Kidney glomerular epithelial cell (primary cell): ENCODE results near the gene CASTOR1.

Source experiments
- DNase-seq: peaks from one replicate; lab custom pipeline; 2025; lab: John Stamatoyannopoulos, UW

CASTOR1 gene

GRCh38 chr22:30297991-30298701 is 8.8 kb upstream of the CASTOR1 start:
- no peak for DNase-seq

DNA sequence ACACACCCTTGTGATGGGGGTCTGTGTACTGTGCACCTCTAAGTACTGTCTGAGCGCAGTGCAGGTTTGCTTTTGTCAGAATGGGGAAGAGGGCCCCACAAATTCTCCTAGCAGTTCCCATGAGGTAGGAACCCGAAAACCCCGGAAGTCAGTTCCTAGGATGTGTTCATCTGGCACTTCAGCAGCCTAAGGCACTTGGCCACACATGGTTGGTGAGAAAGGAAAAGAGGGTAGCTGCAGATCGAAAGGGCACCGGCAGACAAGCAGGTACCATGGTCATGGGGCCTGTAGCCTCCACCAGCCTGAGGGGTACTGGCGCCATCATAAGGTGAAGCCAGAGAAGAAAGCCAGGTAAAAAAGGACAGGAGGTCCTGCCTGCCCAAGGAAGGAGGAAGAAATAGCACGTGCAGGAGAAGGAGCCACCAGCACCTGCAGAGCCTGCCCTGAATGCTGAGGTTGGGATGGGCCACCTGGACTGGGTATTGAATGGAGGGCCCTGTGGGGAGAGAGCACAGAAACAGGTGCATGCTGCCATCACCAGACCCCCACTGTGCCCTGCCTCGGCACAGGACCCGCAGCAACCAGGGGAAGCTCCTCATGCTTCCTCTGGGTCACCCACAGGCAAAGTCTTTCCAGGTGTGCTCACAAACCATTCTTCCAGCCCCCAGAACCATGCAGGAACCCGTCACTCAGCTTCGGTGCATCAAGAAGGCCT is 8.1 kb upstream of the CASTOR1 start:
- DNase-seq = no peak

DNA sequence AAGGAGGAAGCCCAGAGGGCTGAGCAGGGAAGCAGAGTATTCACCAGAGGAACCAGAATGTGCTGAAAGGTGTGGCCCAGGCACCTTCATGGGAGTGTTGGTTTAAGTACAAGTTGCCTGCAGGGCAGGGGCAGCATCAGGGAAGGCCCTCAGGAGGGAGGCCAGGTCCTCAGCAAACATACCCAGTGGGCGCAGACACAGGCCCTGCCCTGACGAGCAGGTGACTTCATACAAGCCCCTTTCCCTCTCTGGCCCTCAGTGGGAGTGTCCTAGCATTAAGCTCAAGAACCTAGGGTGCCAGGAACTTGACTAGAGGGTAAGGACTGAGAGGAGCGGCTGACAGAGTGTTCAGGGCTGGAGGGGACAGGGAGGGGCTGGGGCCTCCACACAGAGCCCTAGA is 7.5 kb upstream of the CASTOR1 start:
- DNase-seq = no peak

GRCh38 chr22:30296324-30296723 is 7.0 kb upstream of the CASTOR1 start:
- no peak for DNase-seq

DNA sequence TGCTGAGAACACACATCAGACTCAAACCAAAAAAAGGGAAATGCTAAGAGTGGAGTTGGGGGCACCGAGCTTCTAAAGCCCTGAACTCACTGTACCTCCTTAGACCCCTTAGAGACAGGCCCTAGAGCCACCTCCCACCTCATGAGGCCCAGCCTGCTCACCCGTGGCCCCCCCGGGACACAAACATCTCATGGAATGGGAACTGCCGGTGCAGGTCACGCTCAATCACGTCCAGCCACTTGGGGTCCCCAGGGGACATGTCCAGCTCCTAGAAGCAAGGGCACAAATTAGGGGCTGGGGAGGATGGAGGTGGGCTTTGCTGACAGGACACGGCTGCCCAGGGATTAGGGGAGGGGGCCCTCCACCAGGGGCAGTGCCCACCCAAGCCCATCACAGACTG is 6.3 kb upstream of the CASTOR1 start:
- no peak for DNase-seq

DNA sequence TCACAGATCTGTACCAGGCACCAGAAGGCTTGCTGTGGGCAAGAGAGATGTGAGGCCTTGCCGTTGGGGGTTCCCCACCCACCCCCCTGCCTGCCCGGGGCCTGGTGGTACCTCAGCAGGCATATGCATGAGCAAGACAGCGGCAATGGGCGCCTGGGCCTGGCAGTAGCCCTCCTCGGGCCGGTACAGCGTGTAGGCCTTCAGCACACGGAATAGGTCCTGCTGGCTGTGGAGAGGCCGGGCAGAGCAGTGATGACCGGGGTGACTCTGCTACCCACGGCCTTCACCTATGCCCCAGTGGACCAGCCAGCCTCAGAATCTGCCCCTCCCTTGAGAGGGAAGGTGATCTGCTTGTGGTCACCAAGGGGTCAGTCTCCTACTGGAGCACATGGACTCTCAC is 5.5 kb upstream of the CASTOR1 start:
- no peak for DNase-seq

- DNase-seq = no peak
Measured at GRCh38 chr22:30294066-30294465, 4.8 kb upstream of the CASTOR1 start.

DNA sequence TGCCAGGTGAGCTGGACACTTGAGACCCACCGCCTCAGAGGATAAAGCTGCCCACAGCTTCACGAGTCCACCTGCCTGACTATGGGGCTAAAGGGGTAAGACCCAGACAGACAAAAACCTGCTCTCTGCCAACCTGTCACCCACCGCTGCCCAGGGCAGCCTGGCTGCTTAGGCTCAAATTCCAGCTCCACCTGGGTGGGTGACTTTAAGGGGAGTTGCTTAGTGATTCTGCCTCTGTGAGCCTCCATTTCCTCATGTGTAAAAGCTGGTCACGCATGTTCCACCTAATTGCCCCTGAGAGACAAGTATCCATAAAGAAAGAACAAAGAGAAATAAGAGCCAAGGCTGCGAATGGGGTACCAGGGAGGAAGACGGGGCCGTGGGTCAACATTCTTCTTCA is 3.7 kb upstream of the CASTOR1 start:
- DNase-seq = no peak

- DNase-seq = no peak
Measured at GRCh38 chr22:30292069-30292970, 3.0 kb upstream of the CASTOR1 start.

GRCh38 chr22:30291058-30291892 is 2.0 kb upstream of the CASTOR1 start:
- peak; percentile 68 for DNase-seq

- peak; percentile 68 for DNase-seq
Measured at GRCh38 chr22:30290342-30291057, 1.2 kb upstream of the CASTOR1 start.

DNA sequence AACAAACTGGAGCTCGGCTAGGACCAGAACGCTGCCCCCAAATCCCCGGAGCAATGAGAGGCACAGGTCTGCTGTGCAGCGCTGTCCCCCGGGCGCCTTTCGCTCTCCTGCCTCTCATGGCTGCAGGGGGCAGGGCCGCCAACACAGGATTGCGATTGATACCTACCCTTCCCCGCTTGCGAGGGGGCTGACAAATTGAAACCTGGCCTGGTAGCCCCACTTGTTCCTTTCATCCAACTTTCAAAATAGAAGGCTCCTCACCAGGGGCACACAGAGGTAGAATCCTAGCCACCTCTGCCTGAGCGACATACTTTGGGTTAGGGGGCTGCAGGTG is 642 bp upstream of the CASTOR1 start:
- no peak for DNase-seq

DNA sequence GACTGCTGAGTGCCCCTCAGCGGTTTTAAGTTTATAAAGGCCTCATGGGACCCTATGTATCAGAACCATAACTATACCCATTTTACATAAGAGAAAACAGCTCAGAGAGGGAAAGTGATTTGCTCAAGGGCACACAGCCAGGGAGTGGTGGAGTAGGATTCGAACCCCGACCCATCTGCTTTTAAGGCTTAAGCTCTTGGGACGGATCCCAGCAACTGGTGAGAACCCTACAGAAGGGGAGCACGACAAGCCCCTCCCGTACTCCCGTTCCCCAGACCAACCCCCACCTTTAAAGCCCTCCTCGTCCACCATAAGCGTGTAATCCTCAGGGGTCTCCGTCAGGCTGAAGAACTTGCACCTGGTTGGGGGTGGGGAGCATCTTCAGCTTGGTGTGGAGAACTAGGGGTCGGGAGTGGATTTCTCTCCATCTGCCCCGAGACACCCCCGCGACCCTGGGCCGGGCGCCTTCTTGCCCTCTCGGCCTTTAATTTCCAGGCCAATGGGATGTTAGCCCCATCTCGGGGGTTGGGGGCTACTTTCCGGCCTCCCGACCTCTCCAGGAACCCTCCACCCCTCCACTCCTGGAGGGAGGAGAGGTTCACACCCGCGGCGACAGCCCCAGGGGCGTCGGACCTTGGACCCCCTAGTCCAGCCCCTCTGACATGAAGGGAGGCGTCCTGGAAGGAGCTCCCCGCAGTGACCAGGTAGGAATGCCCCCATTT is 725 bp downstream of the CASTOR1 start:
- DNase-seq = no peak

DNA sequence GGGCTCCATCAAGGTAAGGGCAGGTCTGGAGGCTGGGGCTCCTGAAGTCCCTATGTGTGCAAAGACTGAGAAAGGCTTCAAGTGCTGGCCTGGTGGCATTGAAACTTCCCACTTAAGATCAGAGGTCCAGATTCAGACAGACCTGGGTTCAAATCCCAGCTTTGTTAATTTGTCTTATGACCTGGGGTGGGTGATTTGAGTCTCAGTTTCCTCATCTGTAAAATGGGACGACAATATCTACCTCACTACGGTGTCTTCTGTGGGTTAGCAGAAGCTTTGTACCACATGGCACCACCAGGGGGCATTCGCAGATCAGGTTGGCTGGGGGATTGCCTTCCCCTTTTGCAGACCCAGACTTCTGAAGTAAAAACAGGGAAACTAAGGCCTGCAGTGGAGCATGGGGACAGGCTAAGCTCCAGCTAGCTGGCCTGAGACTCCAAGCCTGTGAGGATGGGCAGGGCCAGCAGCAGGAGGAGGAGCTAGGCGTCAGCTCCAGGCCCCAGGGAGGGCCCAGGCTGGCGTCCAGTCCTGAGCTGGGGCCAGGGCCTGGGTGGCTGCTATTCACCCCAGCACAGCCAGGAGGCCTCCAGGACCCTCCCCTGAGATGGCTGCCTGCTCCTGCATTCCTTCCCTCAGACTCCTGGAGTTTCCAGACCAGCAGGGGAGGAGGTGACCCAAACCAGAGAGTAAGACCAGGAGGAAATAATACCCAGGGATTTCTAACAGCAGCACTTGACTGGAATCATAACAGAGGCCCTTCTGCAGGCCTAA is 1.5 kb downstream of the CASTOR1 start:
- DNase-seq = peak; percentile 80

GRCh38 chr22:30286813-30287647 is 2.3 kb downstream of the CASTOR1 start:
- DNase-seq = peak; percentile 34

DNA sequence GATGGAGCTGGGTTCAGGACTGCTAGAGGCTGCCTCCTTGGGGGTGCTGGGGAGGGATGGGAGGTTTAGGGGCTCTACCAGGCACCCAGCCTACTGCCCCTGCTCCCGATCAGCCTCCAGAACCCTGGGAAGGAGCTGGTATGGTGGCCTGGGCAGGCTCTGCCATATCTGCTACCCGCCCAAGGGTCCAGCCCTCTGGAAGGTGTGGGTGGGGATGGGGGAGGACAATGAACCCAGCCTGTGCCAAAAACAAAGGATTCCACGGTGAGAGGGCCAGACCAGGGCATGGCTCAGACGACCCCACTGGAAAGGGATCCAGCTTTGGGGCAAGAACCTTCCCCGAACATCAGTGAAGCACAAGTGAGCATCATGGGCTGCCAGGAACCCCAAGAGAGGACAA is 3.0 kb downstream of the CASTOR1 start:
- DNase-seq = no peak

GRCh38 chr22:30285846-30286200 is 3.5 kb downstream of the CASTOR1 start:
- DNase-seq = no peak

- no peak for DNase-seq
Measured at GRCh38 chr22:30285176-30285845, 4.0 kb downstream of the CASTOR1 start.
